ENCODE measurements around the gene RGS7. TPM values are rescaled to one million over a fixed set of nuclear protein-coding genes. Genes with fewer than 3 reads are reported as not detected.

Gene RGS7
- total RNA-seq, 1 experiment from 2014 or later = 1.5 TPM

- H2BK5ac ChIP-seq (ENCODE audit: insufficient read length, low read length) = no peak overlapping the region
- no peak overlapping the region for H4K8ac ChIP-seq (replicated peaks; ENCODE audit: insufficient read length, low read depth, low read length)
- Mint-ChIP-seq H3K27me3 (ENCODE audit: low read depth) (no peaks in the 10 kb centered on the region), H3K27ac (peak overlapping the region in 2 of 3 experiments; percentile 22 to 62; a peak in 3 of 7 replicates), H3K36me3 (ENCODE audit: insufficient read depth in 1 of 3, low read depth in 3 of 3) (no peaks in the 10 kb centered on the region), H3K4me1 (peaks cover 21 to 28% of the 10 kb centered on the region in 2 experiments), H3K9me3 (no peaks in the 10 kb centered on the region), H3K4me3 (no peak overlapping the region)
- no peak overlapping the region for H4K91ac ChIP-seq (ENCODE audit: insufficient read length, low read depth, low read length)
- no peaks in the 10 kb centered on the region for H3K23me2 ChIP-seq (ENCODE audit: insufficient read length, low read depth, low read length, poor library complexity, severe bottlenecking)
- H3K9ac ChIP-seq (ENCODE audit: extremely low read depth, insufficient read length, low read length) = no peak overlapping the region
- no peak overlapping the region for H3K56ac ChIP-seq (ENCODE audit: insufficient read length, low read depth, low read length)
- H2AK5ac ChIP-seq (ENCODE audit: insufficient read length, low read length) = no peak overlapping the region
- no peak overlapping the region for H3K4ac ChIP-seq (ENCODE audit: low read depth, low read length)
- H3K79me2 ChIP-seq (ENCODE audit: insufficient read depth, low read length) = no peaks in the 10 kb centered on the region
- H3K14ac ChIP-seq (ENCODE audit: insufficient read depth, low read length) = no peak overlapping the region
- no peak overlapping the region for H3K27ac ChIP-seq (ENCODE audit: insufficient read length, low read depth, low read length)
- peak; percentile 36 for DNase-seq
- TF ChIP-seq CTCF (conservative IDR thresholded peaks at IDR 0.05) = peak; percentile 26; the same call in 2 of the 3 replicates
- no peak overlapping the region for H3K23ac ChIP-seq (ENCODE audit: insufficient read length, low read depth, low read length)
- H2BK12ac ChIP-seq (ENCODE audit: insufficient read length, low read depth, low read length) = no peak overlapping the region
- no peak overlapping the region for H2AFZ ChIP-seq (ENCODE audit: low read length)
- no peak overlapping the region for H2BK20ac ChIP-seq (ENCODE audit: low read depth, low read length, poor library complexity, severe bottlenecking)
- H2BK15ac ChIP-seq (ENCODE audit: low read depth, low read length) = no peak overlapping the region
- H4K5ac ChIP-seq (ENCODE audit: insufficient read length, low read depth, low read length) = no peak overlapping the region
- H3K18ac ChIP-seq (ENCODE audit: insufficient read length, low read depth, low read length) = no peak overlapping the region
- no CpG with 5 or more reads among the region's 5 CpGs for WGBS (ENCODE audit: extremely low coverage, insufficient read length, low lambda C conversion rate)
- H4K20me1 ChIP-seq (ENCODE audit: control insufficient read depth, insufficient read depth, insufficient read length) = no peaks in the 10 kb centered on the region
- H3K9me3 ChIP-seq (ENCODE audit: control insufficient read depth, low read depth, low read length) = no peaks in the 10 kb centered on the region
- H3K4me2 ChIP-seq (ENCODE audit: insufficient read depth, insufficient read length, low read length) = no peak overlapping the region
- no peaks in the 10 kb centered on the region for H3K27me3 ChIP-seq (ENCODE audit: insufficient read depth, low read length)
- peaks cover 2% of the 10 kb centered on the region; the same call in 1 of the 2 replicates for H3K4me1 ChIP-seq (ENCODE audit: insufficient read depth, low read length)
- H3K79me1 ChIP-seq (ENCODE audit: insufficient read depth, low read depth, low read length, poor library complexity, severe bottlenecking) = no peaks in the 10 kb centered on the region
- no peak overlapping the region for H2BK120ac ChIP-seq (ENCODE audit: low read depth, low read length, poor library complexity, severe bottlenecking)
- no peak overlapping the region for H3T11ph ChIP-seq (ENCODE audit: low read length)
These were observed 259.5 kb downstream of the RGS7 start for GRCh38 chr1:241097479-241097878.
